Stimulated activated naive B cell treated with anti-CD40 and anti-IgM and Interleukin-4, amounts not matched to agents 10 μg/mL and 1 μg/mL and 100 μg/mL, for 72 hours (primary cell): ENCODE results near the gene UBQLNL.

Experiments
- ATAC-seq, 2 donors: fragments of 150-1000 bp; cut with Tn5 transposase; replicated peaks; 2 replicates each; pipeline ENCODE4 v1.10.0; 2021; ENCODE audit warnings: moderate library complexity in 1 of 2
- DNase-seq: peaks from one replicate; pipeline ENCODE4 v3.0.0; 2021
- H3K27ac Mint-ChIP-seq: one replicate; pipeline ENCODE4 v1.8.0; 2022; ENCODE audit warnings: mild to moderate bottlenecking, mixed read lengths
- H3K27me3 Mint-ChIP-seq, 2 donors: one replicate each; pipeline ENCODE4 v1.8.0; 2022; ENCODE audit warnings: mixed read lengths in 2 of 2
- H3K36me3 Mint-ChIP-seq, 2 donors: one replicate each; pipeline ENCODE4 v1.8.0; 2022; ENCODE audit warnings: mixed read lengths in 2 of 2, mild to moderate bottlenecking in 1 of 2
- H3K4me1 Mint-ChIP-seq, 2 donors: one replicate each; pipeline ENCODE4 v1.8.0; 2022; ENCODE audit warnings: mixed read lengths in 2 of 2, mild to moderate bottlenecking in 1 of 2
- H3K4me3 Mint-ChIP-seq, 2 donors: one replicate each; pipeline ENCODE4 v1.8.0; 2022; ENCODE audit warnings: mild to moderate bottlenecking in 2 of 2, mixed read lengths in 2 of 2, moderate library complexity in 1 of 2
- H3K9me3 Mint-ChIP-seq, 2 donors: one replicate each; pipeline ENCODE4 v1.8.0; 2022; ENCODE audit warnings: mixed read lengths in 2 of 2, mild to moderate bottlenecking in 1 of 2

Gene UBQLNL

GRCh38 chr11:5528495-5528894 is 12.0 kb upstream of the UBQLNL start:
- no peak for ATAC-seq
- Mint-ChIP-seq H3K4me1 (no peaks in the 10 kb centered on the region), H3K27ac (no peak overlapping the region)

DNA sequence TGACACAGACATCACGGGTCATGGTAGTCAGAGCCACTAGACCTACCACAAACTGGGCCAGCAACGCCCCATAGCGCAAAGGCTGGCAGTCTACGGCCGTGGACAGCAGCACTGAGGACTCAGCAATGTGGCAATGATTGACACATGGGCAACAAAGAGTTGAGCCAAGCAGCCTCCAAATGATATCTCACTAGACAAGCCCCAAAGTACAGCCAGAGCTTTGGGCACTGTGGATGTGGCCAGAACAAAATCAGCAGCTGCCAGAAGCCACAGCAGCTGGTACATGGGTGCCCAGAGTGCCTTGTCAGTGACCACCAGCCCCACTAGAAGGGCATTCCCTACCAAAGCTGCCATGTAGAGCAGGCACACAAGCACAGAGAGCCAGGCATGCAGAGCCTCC is 11.2 kb upstream of the UBQLNL start:
- H3K27me3 Mint-ChIP-seq = no peaks in the 10 kb centered on the region
- H3K27ac Mint-ChIP-seq = no peak overlapping the region
- no peaks in the 10 kb centered on the region for H3K9me3 Mint-ChIP-seq
- H3K36me3 Mint-ChIP-seq = no peaks in the 10 kb centered on the region
- no peak for DNase-seq
- ATAC-seq = no peak
- no peak overlapping the region for H3K4me3 Mint-ChIP-seq
- no peaks in the 10 kb centered on the region for H3K4me1 Mint-ChIP-seq

More at GRCh38 chr11:5528495-5528894, 12.0 kb upstream of the UBQLNL start:
- H3K27me3 Mint-ChIP-seq = no peaks in the 10 kb centered on the region
- no peaks in the 10 kb centered on the region for H3K36me3 Mint-ChIP-seq
- no peaks in the 10 kb centered on the region for H3K9me3 Mint-ChIP-seq
- DNase-seq = no peak
- no peak overlapping the region for H3K4me3 Mint-ChIP-seq

- Mint-ChIP-seq H3K9me3 (no peaks in the 10 kb centered on the region), H3K27ac (no peak overlapping the region), H3K27me3 (no peaks in the 10 kb centered on the region), H3K4me3 (no peak overlapping the region), H3K4me1 (no peaks in the 10 kb centered on the region), H3K36me3 (no peaks in the 10 kb centered on the region)
- DNase-seq (no peak), ATAC-seq (no peak)
These were observed 8.3 kb upstream of the UBQLNL start for GRCh38 chr11:5524756-5525155.

DNA sequence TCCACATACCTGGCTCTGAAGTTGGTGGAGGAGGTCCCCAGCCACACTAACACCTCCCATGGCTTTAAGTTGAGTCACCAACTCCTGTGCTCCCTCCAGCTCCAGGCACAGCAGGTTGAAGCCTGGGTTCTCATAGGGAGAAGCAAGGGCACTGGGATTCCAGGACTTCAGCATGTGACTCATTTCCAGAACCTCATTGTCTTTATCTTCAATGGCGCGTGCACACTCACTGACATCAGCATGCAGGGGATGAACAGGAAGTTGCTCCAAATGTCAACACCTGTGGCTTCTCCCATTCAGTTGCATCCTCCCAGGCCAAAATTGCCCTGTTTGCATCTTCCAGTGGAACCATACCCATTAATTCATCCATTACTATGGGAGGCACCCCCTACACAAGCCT is 5.8 kb upstream of the UBQLNL start:
- H3K27ac Mint-ChIP-seq = no peak overlapping the region
- DNase-seq = no peak
- H3K9me3 Mint-ChIP-seq = no peaks in the 10 kb centered on the region

DNA sequence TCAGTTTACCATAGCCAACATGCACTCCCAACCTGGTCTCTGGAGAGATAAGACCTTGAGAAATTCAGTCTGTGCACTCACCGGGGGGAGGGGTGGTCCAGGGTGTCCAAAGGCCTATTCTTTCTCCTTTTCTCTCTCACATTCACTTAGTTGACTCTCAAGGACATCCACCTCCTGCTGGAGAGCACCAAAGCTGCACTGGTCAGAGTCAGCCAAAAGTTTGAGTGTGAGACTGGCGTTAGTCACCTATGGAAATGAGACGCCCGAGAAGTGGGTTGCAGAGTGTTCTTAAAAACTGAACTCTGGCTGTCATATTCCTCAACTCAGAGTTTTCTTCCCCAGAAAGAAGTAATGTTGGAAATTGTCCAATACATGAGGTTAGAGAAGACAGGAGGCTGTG is 5.0 kb upstream of the UBQLNL start:
- Mint-ChIP-seq H3K36me3 (no peaks in the 10 kb centered on the region), H3K4me3 (no peak overlapping the region), H3K4me1 (no peaks in the 10 kb centered on the region), H3K27me3 (no peaks in the 10 kb centered on the region), H3K27ac (no peak overlapping the region), H3K9me3 (no peaks in the 10 kb centered on the region)
- ATAC-seq (no peak), DNase-seq (no peak)

More for the DNA sequence above, 5.8 kb upstream of the UBQLNL start:
- no peak for ATAC-seq
- no peak overlapping the region for H3K4me3 Mint-ChIP-seq
- H3K36me3 Mint-ChIP-seq = no peaks in the 10 kb centered on the region
- H3K4me1 Mint-ChIP-seq = no peaks in the 10 kb centered on the region
- no peaks in the 10 kb centered on the region for H3K27me3 Mint-ChIP-seq

GRCh38 chr11:5514841-5515240 is 1.7 kb downstream of the UBQLNL start:
- Mint-ChIP-seq H3K36me3 (no peaks in the 10 kb centered on the region), H3K4me1 (no peaks in the 10 kb centered on the region)
- no peak for ATAC-seq

DNA sequence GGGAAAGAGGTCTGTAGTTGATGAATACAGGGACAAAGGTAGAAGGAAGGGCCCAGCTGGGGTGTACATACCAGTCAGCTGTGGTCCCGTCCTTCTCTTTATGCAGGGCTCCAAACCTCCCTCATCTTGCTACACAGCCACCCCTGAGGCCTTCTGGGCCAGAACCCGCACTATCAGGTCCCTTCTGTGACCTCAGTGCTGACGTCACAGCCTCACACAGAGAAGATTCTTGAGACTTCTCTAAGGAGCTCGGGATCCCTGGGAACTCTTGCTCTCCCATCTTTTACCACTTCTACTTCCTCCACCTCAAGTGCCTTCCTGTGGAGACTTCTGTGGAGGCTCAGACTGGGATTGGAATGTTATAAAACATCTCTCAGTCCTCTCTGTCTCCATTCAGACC is 6.7 kb downstream of the UBQLNL start, which contains the start of gene UBQLN3:
Gene UBQLN3, minus strand, starts transcription at position 155 of the 400 bp plus-strand sequence. CDS start 399 bp downstream, outside the sequence.
- DNase-seq (no peak), ATAC-seq (no peak)
- Mint-ChIP-seq H3K4me1 (no peaks in the 10 kb centered on the region), H3K4me3 (no peak within 1 kb of the TSS), H3K36me3 (no peaks in the 10 kb centered on the region), H3K27ac (no peak within 1 kb of the TSS), H3K9me3 (no peaks in the 10 kb centered on the region), H3K27me3 (peaks cover under 1 to 5% of the 10 kb centered on the region in 2 donors)

More at GRCh38 chr11:5514841-5515240, 1.7 kb downstream of the UBQLNL start:
- no peaks in the 10 kb centered on the region for H3K27me3 Mint-ChIP-seq
- DNase-seq = no peak
- no peaks in the 10 kb centered on the region for H3K9me3 Mint-ChIP-seq
- H3K27ac Mint-ChIP-seq = no peak overlapping the region
- H3K4me3 Mint-ChIP-seq = no peak overlapping the region

GRCh38 chr11:5508605-5509004 is 7.9 kb downstream of the UBQLNL start:
- Mint-ChIP-seq H3K4me3 (no peak overlapping the region), H3K27me3 (peaks cover 4 to 9% of the 10 kb centered on the region in 2 donors), H3K9me3 (no peaks in the 10 kb centered on the region), H3K4me1 (peaks cover 0 to 5% of the 10 kb centered on the region in 2 donors), H3K27ac (no peak overlapping the region), H3K36me3 (no peaks in the 10 kb centered on the region)
- DNase-seq = no peak
- ATAC-seq = no peak

DNA sequence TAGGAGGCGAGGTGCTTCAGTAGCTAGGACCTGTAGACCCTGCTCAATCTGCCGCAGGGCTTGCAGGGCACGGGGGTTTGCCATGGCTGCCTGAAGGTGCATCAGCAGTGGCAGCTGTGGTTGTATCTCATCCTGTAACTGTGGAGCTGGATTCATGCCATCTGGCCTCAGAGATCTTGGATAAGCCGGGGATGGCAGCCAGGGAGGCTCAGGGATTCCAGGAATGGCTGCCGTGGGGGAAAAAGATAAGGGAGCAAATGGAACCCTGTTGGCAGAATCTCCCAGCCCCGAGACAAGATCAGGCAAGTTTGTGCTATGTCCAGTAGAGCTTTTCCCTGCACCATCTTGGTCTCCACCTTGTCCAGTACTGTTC is 8.6 kb downstream of the UBQLNL start:
- Mint-ChIP-seq H3K4me1 (peaks cover 0 to 5% of the 10 kb centered on the region in 2 donors), H3K27me3 (peaks cover 4 to 9% of the 10 kb centered on the region in 2 donors), H3K9me3 (no peaks in the 10 kb centered on the region), H3K36me3 (no peaks in the 10 kb centered on the region), H3K4me3 (no peak overlapping the region), H3K27ac (no peak overlapping the region)
- ATAC-seq = no peak
- DNase-seq = no peak

- Mint-ChIP-seq H3K27me3 (peaks cover 5 to 9% of the 10 kb centered on the region in 2 donors), H3K4me1 (peaks cover 0 to 5% of the 10 kb centered on the region in 2 donors), H3K9me3 (no peaks in the 10 kb centered on the region), H3K36me3 (no peaks in the 10 kb centered on the region), H3K4me3 (no peak overlapping the region), H3K27ac (no peak overlapping the region)
- no peak for DNase-seq
- no peak for ATAC-seq
These were observed 9.1 kb downstream of the UBQLNL start for GRCh38 chr11:5507177-5507932.

GRCh38 chr11:5505363-5506048 is 11.0 kb downstream of the UBQLNL start:
- H3K36me3 Mint-ChIP-seq = no peaks in the 10 kb centered on the region
- DNase-seq (no peak), ATAC-seq (no peak)
- no peak overlapping the region for H3K4me3 Mint-ChIP-seq
- peaks cover 2 to 9% of the 10 kb centered on the region in 2 donors for H3K4me1 Mint-ChIP-seq
- peaks cover 11 to 14% of the 10 kb centered on the region in 2 donors for H3K27me3 Mint-ChIP-seq
- no peaks in the 10 kb centered on the region for H3K9me3 Mint-ChIP-seq
- no peak overlapping the region for H3K27ac Mint-ChIP-seq

GRCh38 chr11:5504403-5504921 is 12.0 kb downstream of the UBQLNL start:
- Mint-ChIP-seq H3K4me1 (peaks cover 2 to 10% of the 10 kb centered on the region in 2 donors), H3K9me3 (no peaks in the 10 kb centered on the region), H3K36me3 (no peaks in the 10 kb centered on the region), H3K4me3 (no peak overlapping the region), H3K27ac (no peak overlapping the region), H3K27me3 (peaks cover 11 to 14% of the 10 kb centered on the region in 2 donors)
- DNase-seq (no peak), ATAC-seq (no peak)

DNA sequence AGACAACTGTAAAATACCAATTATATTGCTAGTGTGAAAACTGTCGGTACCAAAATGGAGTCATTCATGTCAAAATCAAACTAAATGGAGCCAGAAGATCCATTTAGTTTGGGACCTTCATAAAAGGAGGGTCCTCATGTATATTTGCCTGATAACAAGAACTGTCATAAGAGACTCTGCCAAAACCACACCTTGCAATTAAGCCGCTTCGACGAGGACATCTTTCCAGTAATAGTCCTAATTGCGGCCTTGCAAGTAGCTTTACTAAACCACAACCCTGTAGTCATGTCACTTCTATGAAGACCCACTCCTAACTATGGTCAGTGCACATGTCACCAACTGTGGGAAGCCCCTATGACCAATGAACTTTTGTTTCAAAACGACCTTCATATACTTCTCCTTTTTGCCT is 16.1 kb downstream of the UBQLNL start:
- Mint-ChIP-seq H3K27me3 (peaks cover 11 to 14% of the 10 kb centered on the region in 2 donors), H3K36me3 (no peaks in the 10 kb centered on the region), H3K27ac (no peak overlapping the region), H3K4me1 (peaks cover 2 to 10% of the 10 kb centered on the region in 2 donors), H3K4me3 (no peak overlapping the region), H3K9me3 (no peaks in the 10 kb centered on the region)
- no peak for DNase-seq
- ATAC-seq = peak; percentile 60 to 75

- peaks cover 2 to 9% of the 10 kb centered on the region in 2 donors for H3K4me1 Mint-ChIP-seq
- no peak overlapping the region for H3K27ac Mint-ChIP-seq
- H3K27me3 Mint-ChIP-seq = peaks cover 9% of the 10 kb centered on the region in 2 donors
- H3K36me3 Mint-ChIP-seq = no peaks in the 10 kb centered on the region
- H3K4me3 Mint-ChIP-seq = no peak overlapping the region
- no peak for DNase-seq
- H3K9me3 Mint-ChIP-seq = no peaks in the 10 kb centered on the region
- no peak for ATAC-seq
These were observed 16.8 kb downstream of the UBQLNL start for GRCh38 chr11:5499671-5500070.
